DLD1 (cell line): ENCODE data around the gene CFAP46.

ENCODE experiments used
- in situ Hi-C: cut with HindIII; loops from 2 replicates; pipeline ENCODE4 v1.10.0; 2017; ENCODE audit warnings: low sequenced_read_pairs

The CFAP46 gene

GRCh38 chr10:132946806-132947546, 4.6 kb upstream of the CFAP46 start:
- in situ Hi-C loops: loop anchor here (25.0 kb wide), 2 partner anchors 90 to 215 kb away; partner anchors contain the start of gene KNDC1

- in situ Hi-C loops: loop anchor here (25.0 kb wide), 2 partner anchors 91 to 216 kb away; partner anchors contain the start of gene KNDC1
These were observed 3.9 kb upstream of the CFAP46 start for GRCh38 chr10:132946311-132946710.

- in situ Hi-C loops: loop anchor here (25.0 kb wide), 2 partner anchors 91 to 216 kb away; partner anchors contain the start of gene KNDC1
These were observed 3.5 kb upstream of the CFAP46 start for GRCh38 chr10:132945894-132946255.

GRCh38 chr10:132945125-132945893, 2.9 kb upstream of the CFAP46 start:
- in situ Hi-C loops: loop anchor here (25.0 kb wide), 2 partner anchors 92 to 217 kb away; partner anchors contain the start of gene KNDC1

GRCh38 chr10:132944510-132944909, 2.1 kb upstream of the CFAP46 start:
- in situ Hi-C loops: loop anchor here (25.0 kb wide), 2 partner anchors 93 to 218 kb away; partner anchors contain the start of gene KNDC1

- in situ Hi-C loops: loop anchor here (25.0 kb wide), 2 partner anchors 93 to 218 kb away; partner anchors contain the start of gene KNDC1
These were observed 1.5 kb upstream of the CFAP46 start for GRCh38 chr10:132943791-132944404.

GRCh38 chr10:132943058-132943790, 854 bp upstream of the CFAP46 start:
- in situ Hi-C loops: loop anchor here (25.0 kb wide), 2 partner anchors 94 to 219 kb away; partner anchors contain the start of gene KNDC1

- in situ Hi-C loops: loop anchor here (25.0 kb wide), 2 partner anchors 96 to 221 kb away; partner anchors contain the start of gene KNDC1
These were observed 724 bp downstream of the CFAP46 start for GRCh38 chr10:132941640-132942051.

- in situ Hi-C loops: loop anchor here (25.0 kb wide), 2 partner anchors 96 to 221 kb away; partner anchors contain the start of gene KNDC1
These were observed 1.4 kb downstream of the CFAP46 start for GRCh38 chr10:132940791-132941465.

- in situ Hi-C loops: loop anchor here (25.0 kb wide), 2 partner anchors 97 to 222 kb away; partner anchors contain the start of gene KNDC1
These were observed 2.2 kb downstream of the CFAP46 start for GRCh38 chr10:132939957-132940790.

GRCh38 chr10:132939378-132939955, 2.9 kb downstream of the CFAP46 start:
- in situ Hi-C loops: loop anchor here (25.0 kb wide), 2 partner anchors 98 to 223 kb away; partner anchors contain the start of gene KNDC1

GRCh38 chr10:132938472-132939339, 3.7 kb downstream of the CFAP46 start:
- in situ Hi-C loops: loop anchor here (25.0 kb wide), 2 partner anchors 99 to 224 kb away; partner anchors contain the start of gene KNDC1

GRCh38 chr10:132937861-132938260, 4.5 kb downstream of the CFAP46 start:
- in situ Hi-C loops: loop anchor here (25.0 kb wide), 2 partner anchors 99 to 224 kb away; partner anchors contain the start of gene KNDC1

- in situ Hi-C loops: loop anchor here (25.0 kb wide), 2 partner anchors 102 to 227 kb away; partner anchors contain the start of gene KNDC1
These were observed 7.4 kb downstream of the CFAP46 start for GRCh38 chr10:132934953-132935352.

- in situ Hi-C loops: loop anchor here (25.0 kb wide), 2 partner anchors 104 to 229 kb away; partner anchors contain the start of gene KNDC1
These were observed 8.9 kb downstream of the CFAP46 start for GRCh38 chr10:132933308-132934042.
